IMR-90 (cell line): ENCODE results near the gene CHD6. TPM values are rescaled to one million over a fixed set of nuclear protein-coding genes. Genes with fewer than 3 reads are reported as not detected.

Experiments used
- ATAC-seq: fragments of 200-7000 bp; cut with Tn5 transposase; 2 replicates; pipeline ENCODE4 v1.9.1; 2020; ENCODE audit warnings: low read depth, mild to moderate bottlenecking, moderate library complexity
- BruUV-seq: library from RNA; stranded (reverse); fragments of 400-500 nt; replicated peaks from 2 replicates; lab custom pipeline; 2021; lab: Mats Ljungman, UMichigan
- CTCF ChIA-PET: fragments of 300-600 bp; formaldehyde crosslinking; extraction: SDS; loops from one replicate; lab custom pipeline; 2021; ENCODE audit warnings: antibody characterized with exemption; lab: Yijun Ruan, JAX
- POLR2A ChIA-PET: fragments of 300-600 bp; sonication (Branson Sonifier 250); formaldehyde crosslinking; loops from one replicate; lab custom pipeline; 2022; ENCODE audit warnings: antibody characterized with exemption; ENCODE audit not compliant: unreplicated experiment; lab: Charles Lee
- DNase-seq: peaks from one replicate; pipeline ENCODE4 v3.0.0; 2013
- H2AFZ ChIP-seq: replicated peaks from 2 replicates; pipeline ENCODE3; 2013; ENCODE audit warnings: low read length, mild to moderate bottlenecking; ENCODE audit not compliant: poor library complexity
- H2AK5ac ChIP-seq: 2 replicates; pipeline ENCODE4 v1.6.1; 2013; ENCODE audit warnings: low read depth, low read length, inconsistent platforms
- H2AK9ac ChIP-seq: replicated peaks from 2 replicates; pipeline ENCODE3; 2013; ENCODE audit warnings: mild to moderate bottlenecking, low read depth, low read length, moderate library complexity; ENCODE audit not compliant: poor library complexity
- H2BK120ac ChIP-seq: 2 replicates; pipeline ENCODE4 v1.6.1; 2013; ENCODE audit warnings: low read depth, low read length, inconsistent platforms
- H2BK15ac ChIP-seq: 3 replicates; pipeline ENCODE4 v1.6.1; 2013; ENCODE audit warnings: low read depth, low read length, inconsistent platforms
- H2BK20ac ChIP-seq: 2 replicates; pipeline ENCODE4 v1.6.1; 2013; ENCODE audit warnings: low read depth, mild to moderate bottlenecking, inconsistent platforms, low read length, moderate library complexity
- H2BK5ac ChIP-seq: 2 replicates; pipeline ENCODE4 v1.6.1; 2013; ENCODE audit warnings: mild to moderate bottlenecking, low read depth, low read length, inconsistent platforms; ENCODE audit not compliant: poor library complexity, severe bottlenecking
- H3K14ac ChIP-seq: replicated peaks from 2 replicates; pipeline ENCODE4 v1.6.1; 2013; ENCODE audit warnings: low read depth, low read length, inconsistent platforms
- H3K18ac ChIP-seq: 2 replicates; pipeline ENCODE4 v1.6.1; 2013; ENCODE audit warnings: low read depth, low read length, control low read depth
- H3K23ac ChIP-seq: 2 replicates; pipeline ENCODE4 v1.6.1; 2013; ENCODE audit warnings: low read depth, low read length, inconsistent platforms
- H3K27ac ChIP-seq: 2 replicates; pipeline ENCODE4 v1.5.1; 2013; ENCODE audit warnings: mild to moderate bottlenecking, control low read depth, low read length; ENCODE audit not compliant: insufficient read depth
- H3K27me3 ChIP-seq: 2 replicates; pipeline ENCODE4 v1.6.1; 2013; ENCODE audit warnings: low read length; ENCODE audit not compliant: control insufficient read depth, insufficient read depth
- H3K36me3 ChIP-seq: 2 replicates; pipeline ENCODE4 v1.6.1; 2013; ENCODE audit warnings: low read length, mixed read lengths; ENCODE audit not compliant: control insufficient read depth, insufficient read depth
- H3K4ac ChIP-seq: 2 replicates; pipeline ENCODE4 v1.6.1; 2013; ENCODE audit warnings: low read depth, low read length, inconsistent platforms
- H3K4me1 ChIP-seq: 2 replicates; pipeline ENCODE4 v1.6.1; 2013; ENCODE audit warnings: low read length, mixed read lengths; ENCODE audit not compliant: control insufficient read depth, insufficient read depth
- H3K4me2 ChIP-seq: 2 replicates; pipeline ENCODE4 v1.6.1; 2013; ENCODE audit warnings: low read depth, mild to moderate bottlenecking, control low read depth, low read length, moderate library complexity
- H3K4me3 ChIP-seq: 2 replicates; pipeline ENCODE4 v1.5.1; 2013; ENCODE audit warnings: low read depth, mild to moderate bottlenecking, control low read depth, low read length, moderate library complexity; ENCODE audit not compliant: insufficient read depth
- H3K56ac ChIP-seq: 2 replicates; pipeline ENCODE4 v1.6.1; 2013; ENCODE audit warnings: low read length, inconsistent platforms; ENCODE audit not compliant: insufficient read depth; ENCODE audit errors: extremely low read depth
- H3K79me1 ChIP-seq, 2 experiments: 2 replicates each; pipeline ENCODE4 v1.6.1; 2013; ENCODE audit warnings: low read length in 2 of 2, inconsistent platforms in 1 of 2, low read depth in 1 of 2
- H3K9ac ChIP-seq: 2 replicates; pipeline ENCODE4 v1.6.1; 2013; ENCODE audit warnings: low read depth, low read length, control low read depth
- H3K9me1 ChIP-seq: 2 replicates; pipeline ENCODE4 v1.6.1; 2013; ENCODE audit warnings: low read length, inconsistent platforms; ENCODE audit not compliant: insufficient read depth
- H3K9me3 ChIP-seq: 2 replicates; pipeline ENCODE4 v1.6.1; 2013; ENCODE audit warnings: low read length; ENCODE audit not compliant: control insufficient read depth, insufficient read depth
- H4K20me1 ChIP-seq: 2 replicates; pipeline ENCODE4 v1.6.1; 2013; ENCODE audit warnings: low read length, inconsistent platforms; ENCODE audit not compliant: insufficient read depth
- H4K5ac ChIP-seq: 2 replicates; pipeline ENCODE4 v1.6.1; 2013; ENCODE audit warnings: mild to moderate bottlenecking, low read depth, low read length, control low read depth
- H4K8ac ChIP-seq, 2 experiments: 2 replicates each; pipeline ENCODE4 v1.6.1; 2013; ENCODE audit warnings: low read depth in 2 of 2, low read length in 2 of 2, control low read depth in 1 of 2, inconsistent platforms in 1 of 2
- H4K91ac ChIP-seq: 2 replicates; pipeline ENCODE4 v1.6.1; 2013; ENCODE audit warnings: low read depth, low read length, inconsistent platforms; ENCODE audit not compliant: insufficient read depth
- CEBPB ChIP-seq: IDR thresholded peaks from 2 replicates; pipeline ENCODE4 v1.6.1; 2012; ENCODE audit warnings: low read depth, low read length, improper control_type of control experiment
- CHD1 ChIP-seq: IDR thresholded peaks from 2 replicates; pipeline ENCODE4 v1.6.1; 2012; ENCODE audit warnings: low read depth, low read length, improper control_type of control experiment
- MAFK ChIP-seq: IDR thresholded peaks from 2 replicates; pipeline ENCODE4 v1.6.1; 2012; ENCODE audit warnings: low read depth, low read length, improper control_type of control experiment
- NFE2L2 ChIP-seq: fragments of 150-350 bp; IDR thresholded peaks from 2 replicates; pipeline ENCODE4 v1.6.1; 2016; ENCODE audit warnings: low read depth, mild to moderate bottlenecking, low read length
- POLR2A ChIP-seq: IDR thresholded peaks from 2 replicates; pipeline ENCODE4 v1.6.1; 2012; ENCODE audit warnings: mild to moderate bottlenecking, low read depth, low read length
- RFX5 ChIP-seq: IDR thresholded peaks from 2 replicates; pipeline ENCODE4 v1.8.0; 2012; ENCODE audit warnings: low read depth, mild to moderate bottlenecking, low read length, moderate library complexity
- SMC3 ChIP-seq: fragments of 150-350 bp; IDR thresholded peaks from 2 replicates; pipeline ENCODE4 v1.6.1; 2016; ENCODE audit warnings: low read depth, mild to moderate bottlenecking, antibody characterized with exemption, low read length, moderate library complexity
- WGBS, 2 experiments: methylation state at CpG; one replicate each; pipeline versions ENCODE4 v1.1.5 to v1.1.7; 2013; ENCODE audit warnings: missing lambda C conversion rate in 2 of 2; ENCODE audit not compliant: insufficient read length in 1 of 2; ENCODE audit errors: extremely low coverage in 2 of 2; 5-methylcytosine and 5-hydroxymethylcytosine counted together
- dilution Hi-C: fragments of 300-500 bp; cut with HindIII; formaldehyde crosslinking; loops from one replicate; pipeline ENCODE4 v1.14.3; 2018; ENCODE audit warnings: low sequenced_read_pairs; ENCODE audit not compliant: unreplicated experiment
- in situ Hi-C: fragments of 300-500 bp; cut with MboI; formaldehyde crosslinking; loops from 3 replicates; pipeline ENCODE4 v1.14.3; 2019; ENCODE audit warnings: low sequenced_read_pairs, inconsistent platforms, mixed read lengths
- intact Hi-C: fragments of 100-400 bp; cut with micrococcal nuclease; formaldehyde crosslinking; loops from 2 replicates; pipeline ENCODE4 v1.10.0; 2022
- polyA plus RNA-seq, 3 experiments: library from polyadenylated mRNA; depleted of rRNA; stranded (reverse); fragments of >200 nt; gene quantifications; 2 replicates each; pipeline ENCODE4 v1.2.3, GENCODE V29; 2012; ENCODE audit warnings: low replicate concordance in 1 of 3
- total RNA-seq: library from RNA; depleted of rRNA; stranded (reverse); fragments of >200 nt; gene quantifications from 2 replicates; pipeline ENCODE4 v1.2.3, GENCODE V29; 2012
- TF ChIP-seq, protein P1 (sequence below): fragments of 150-350 bp; IDR thresholded peaks from 2 replicates; pipeline ENCODE4 v1.6.1; 2017; ENCODE audit warnings: mild to moderate bottlenecking, antibody characterized with exemption, low read length, low read depth

Gene CHD6
- total and polyA plus RNA-seq, 2 of the 4 experiments (the other 2 are of a cell fraction) = 8.8 to 26.7 TPM

DNA sequence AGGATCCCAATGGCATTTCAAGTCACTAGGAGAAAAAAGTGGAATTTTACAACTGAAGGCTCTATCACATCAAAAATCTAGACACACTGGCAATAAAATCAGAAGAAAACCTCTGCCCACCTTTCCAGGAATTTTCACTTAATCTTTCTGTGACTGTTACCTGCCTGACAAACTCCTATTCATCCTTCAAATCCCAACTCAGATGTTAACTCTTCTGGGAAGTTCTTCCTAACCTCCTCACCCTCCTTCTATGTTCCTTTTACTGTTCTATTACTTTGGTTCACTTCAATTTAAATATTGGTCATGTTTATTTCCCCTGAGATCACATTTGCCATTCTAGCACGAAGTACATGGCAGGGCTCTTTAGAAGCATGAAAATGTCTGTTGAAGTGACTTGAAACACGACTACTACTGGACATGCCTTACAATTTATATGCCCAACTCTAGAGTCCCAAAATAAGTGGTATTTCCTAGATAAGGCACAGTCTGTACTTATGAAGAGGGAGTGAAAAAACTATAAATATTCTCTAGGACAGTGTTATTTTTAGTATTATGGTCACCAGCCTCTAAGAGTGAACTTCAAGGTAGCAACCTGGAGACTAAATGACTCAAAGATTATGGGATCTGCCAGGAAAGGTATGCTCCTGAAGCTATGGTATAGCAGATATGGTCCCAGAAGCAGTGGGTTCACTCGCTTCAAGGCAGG lies 17.1 kb downstream of the CHD6 start:
- ChIA-PET CTCF (no interaction called here), POLR2A (no interaction called here)
- no peak overlapping the region for H2BK15ac ChIP-seq
- H4K8ac ChIP-seq = no peak overlapping the region
- peaks cover 27% of the 10 kb centered on the region for H3K9me3 ChIP-seq
- no peak overlapping the region for H4K5ac ChIP-seq
- H2AK9ac ChIP-seq = no peak overlapping the region
- no peak for DNase-seq
- no peak overlapping the region for H2BK5ac ChIP-seq
- no peak overlapping the region for H3K56ac ChIP-seq
- BruUV-seq = no TSS peak
- H3K9me1 ChIP-seq = no peaks in the 10 kb centered on the region; the same call in 1 of the 2 replicates
- H3K23ac ChIP-seq = no peak overlapping the region
- H3K4ac ChIP-seq = no peak overlapping the region
- H2AK5ac ChIP-seq = no peak overlapping the region
- peaks cover 46% of the 10 kb centered on the region for H4K20me1 ChIP-seq
- H3K4me2 ChIP-seq = no peak overlapping the region
- H3K14ac ChIP-seq = no peak overlapping the region
- no peak overlapping the region for H3K9ac ChIP-seq
- intact Hi-C loops = no loop called here
- no peak overlapping the region for H4K91ac ChIP-seq
- peaks cover 2% of the 10 kb centered on the region for H3K36me3 ChIP-seq
- no peak overlapping the region for H3K4me3 ChIP-seq
- no peaks in the 10 kb centered on the region for H3K4me1 ChIP-seq
- dilution Hi-C loops = no loop called here
- H2AFZ ChIP-seq = no peak overlapping the region
- no CpG with 5 or more reads among the region's 3 CpGs for WGBS, 2 experiments
- no peak overlapping the region for H2BK20ac ChIP-seq
- H3K18ac ChIP-seq = no peak overlapping the region
- no peaks in the 10 kb centered on the region for H3K27me3 ChIP-seq
- no peak overlapping the region for H3K27ac ChIP-seq
- no peak for ATAC-seq
- TF ChIP-seq, protein P1, sequence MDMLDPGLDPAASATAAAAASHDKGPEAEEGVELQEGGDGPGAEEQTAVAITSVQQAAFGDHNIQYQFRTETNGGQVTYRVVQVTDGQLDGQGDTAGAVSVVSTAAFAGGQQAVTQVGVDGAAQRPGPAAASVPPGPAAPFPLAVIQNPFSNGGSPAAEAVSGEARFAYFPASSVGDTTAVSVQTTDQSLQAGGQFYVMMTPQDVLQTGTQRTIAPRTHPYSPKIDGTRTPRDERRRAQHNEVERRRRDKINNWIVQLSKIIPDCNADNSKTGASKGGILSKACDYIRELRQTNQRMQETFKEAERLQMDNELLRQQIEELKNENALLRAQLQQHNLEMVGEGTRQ = no peak
- TF ChIP-seq POLR2A = no peak
- TF ChIP-seq CHD1 = no peak
- no peak for TF ChIP-seq CEBPB
- no peak for TF ChIP-seq NFE2L2
- no peak for TF ChIP-seq MAFK
- no peak for TF ChIP-seq RFX5
- no peak for TF ChIP-seq SMC3
- H2BK120ac ChIP-seq = no peak overlapping the region
- peaks cover 56 to 81% of the 10 kb centered on the region in 2 experiments for H3K79me1 ChIP-seq
- in situ Hi-C loops = loop anchor here (25.0 kb wide), 2 partner anchors 439 to 639 kb away; no protein-coding TSS in a partner anchor
